Dedifferentiated amniotic fluid mesenchymal stem cell (primary cell): ENCODE data around the gene CIB2.
"Not testable (repeated sequence)": the region's sequence is repeated elsewhere in the genome, so short reads cannot be mapped to it uniquely, and the experiment has no call there.

Experiments used
- DNase-seq: peaks from one replicate; pipeline ENCODE4 v3.0.0-alpha.2; 2016; ENCODE audit errors: extremely low spot score

Gene CIB2

GRCh38 chr15:78131295-78132061 is at the start of gene CIB2:
Gene CIB2 (minus strand): TSS chr15:78131445. CDS start chr15:78131215, 230 bp downstream.
- DNase-seq = peak; percentile 48

DNA sequence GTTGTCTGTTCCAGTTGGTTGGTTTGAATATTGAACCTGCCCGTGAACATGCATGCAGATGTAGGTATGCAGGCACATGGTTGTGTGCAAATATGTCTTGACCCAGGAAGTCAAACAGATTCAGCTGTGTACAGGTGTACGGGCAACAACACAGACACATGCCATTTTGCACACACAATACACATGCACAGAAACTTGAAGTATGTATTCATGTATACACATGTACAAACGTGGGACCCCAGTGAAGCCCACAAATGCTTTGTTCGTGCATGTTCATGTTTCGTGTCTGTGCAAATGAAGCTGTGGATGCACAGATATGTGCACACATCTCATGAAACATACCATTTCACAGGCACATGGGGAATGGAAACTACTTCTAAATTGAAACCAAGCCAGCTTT is 48.7 kb upstream of the CIB2 start:
- DNase-seq = no peak

- DNase-seq = no peak
These were observed 48.1 kb upstream of the CIB2 start for GRCh38 chr15:78179286-78179840.

DNA sequence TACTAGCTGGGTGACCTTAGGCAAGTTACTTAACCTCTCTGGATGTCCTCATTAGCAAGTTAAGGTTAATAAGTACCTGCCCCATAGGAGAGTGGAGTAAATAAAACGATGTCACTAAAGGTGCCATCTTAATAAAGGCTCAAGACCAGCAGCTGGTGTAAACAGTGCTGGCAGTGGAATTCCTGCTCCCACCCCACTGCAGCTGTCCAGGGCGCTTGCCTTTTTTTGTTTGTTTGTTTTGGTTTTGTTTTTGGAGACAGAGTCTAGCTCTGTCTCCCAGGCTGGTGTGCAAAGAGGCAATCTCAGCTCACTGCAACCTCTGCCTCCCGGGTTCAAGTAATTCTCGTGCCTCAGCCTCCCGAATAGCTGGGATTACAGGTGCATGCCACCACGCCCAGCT is 46.8 kb upstream of the CIB2 start:
- no peak for DNase-seq

GRCh38 chr15:78177447-78177873 is 46.2 kb upstream of the CIB2 start:
- DNase-seq = no peak

DNA sequence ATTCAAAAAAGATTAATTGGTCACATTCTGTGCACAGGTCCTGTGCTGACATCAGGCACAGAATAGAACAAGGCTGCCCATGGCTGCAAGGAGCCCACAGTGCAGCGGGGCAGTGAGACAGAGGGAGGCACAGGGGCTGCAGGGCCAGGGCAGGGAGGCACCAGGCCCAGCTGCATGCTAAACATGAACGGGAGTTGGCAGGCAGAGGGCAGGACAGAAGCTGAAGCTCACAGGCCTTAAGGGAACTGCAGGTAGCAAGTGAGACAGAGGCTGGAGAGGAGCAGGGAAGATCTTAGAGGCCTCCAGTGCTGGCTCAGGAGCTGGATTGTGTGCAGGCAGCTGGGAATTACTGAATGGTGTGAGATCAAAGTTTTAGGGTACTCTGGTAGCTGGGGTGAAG is 44.1 kb upstream of the CIB2 start:
- DNase-seq = no peak

DNA sequence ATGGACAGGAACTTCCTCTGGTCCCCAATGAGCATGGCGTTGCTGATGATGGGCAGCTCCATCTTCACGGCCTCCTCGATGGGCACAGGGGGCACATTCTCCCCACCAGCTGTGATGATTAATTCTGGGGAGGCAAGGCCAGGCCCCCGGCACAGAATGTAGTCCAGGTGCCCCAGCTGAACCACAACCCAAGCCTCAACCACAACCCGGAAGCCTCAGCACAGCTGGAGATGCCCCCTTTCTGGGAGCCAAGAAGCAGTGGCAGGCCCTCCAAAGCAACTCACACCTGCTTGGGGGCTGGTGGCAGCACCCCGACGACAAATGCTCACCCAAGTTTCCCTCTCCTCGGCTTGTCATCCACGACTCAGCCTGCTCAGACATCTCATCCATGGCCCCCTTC is 43.2 kb upstream of the CIB2 start:
- DNase-seq = no peak

- no peak for DNase-seq
These were observed 40.7 kb upstream of the CIB2 start for GRCh38 chr15:78171864-78172472.

GRCh38 chr15:78170848-78171773 is 39.9 kb upstream of the CIB2 start:
- DNase-seq = no peak

GRCh38 chr15:78168608-78169007 is 37.4 kb upstream of the CIB2 start:
- no peak for DNase-seq

DNA sequence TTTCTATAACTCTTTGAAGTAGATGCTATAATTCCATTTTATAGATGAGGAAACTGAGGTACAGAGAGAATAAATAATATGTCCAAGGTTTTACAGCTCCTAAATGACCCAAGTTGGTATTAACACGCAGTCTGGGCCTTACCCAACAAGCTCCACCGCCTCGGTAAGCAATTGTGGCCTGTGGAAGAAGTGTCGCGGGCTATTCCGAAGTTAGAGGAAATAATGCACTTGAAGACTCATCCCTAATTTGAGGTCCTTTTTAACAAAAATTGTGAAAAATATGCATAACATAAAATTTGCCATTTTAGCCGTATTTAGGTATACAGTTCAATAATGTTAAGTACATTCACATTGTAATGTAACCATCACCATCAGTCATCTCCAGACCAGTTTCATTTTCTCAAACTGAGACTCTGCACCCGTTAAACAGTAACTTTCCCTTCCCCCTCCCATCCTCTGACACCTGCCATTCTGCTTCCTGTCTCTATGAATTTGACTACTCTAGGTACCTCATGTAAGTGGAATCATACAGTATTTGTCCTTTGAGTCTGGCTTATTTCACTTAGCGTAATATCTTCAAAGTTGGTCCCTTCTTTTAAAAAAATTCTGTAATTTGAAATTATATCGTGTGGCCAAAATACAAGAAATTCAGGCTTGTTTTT is 36.1 kb upstream of the CIB2 start:
- no peak for DNase-seq

GRCh38 chr15:78164010-78164409 is 32.8 kb upstream of the CIB2 start:
- DNase-seq = no peak

GRCh38 chr15:78162038-78162437 is 30.8 kb upstream of the CIB2 start:
- no peak for DNase-seq

GRCh38 chr15:78159395-78159794 is 28.1 kb upstream of the CIB2 start:
- no peak for DNase-seq

GRCh38 chr15:78157203-78157602 is 26.0 kb upstream of the CIB2 start:
- no peak for DNase-seq

GRCh38 chr15:78156653-78157052 is 25.4 kb upstream of the CIB2 start:
- no peak for DNase-seq

DNA sequence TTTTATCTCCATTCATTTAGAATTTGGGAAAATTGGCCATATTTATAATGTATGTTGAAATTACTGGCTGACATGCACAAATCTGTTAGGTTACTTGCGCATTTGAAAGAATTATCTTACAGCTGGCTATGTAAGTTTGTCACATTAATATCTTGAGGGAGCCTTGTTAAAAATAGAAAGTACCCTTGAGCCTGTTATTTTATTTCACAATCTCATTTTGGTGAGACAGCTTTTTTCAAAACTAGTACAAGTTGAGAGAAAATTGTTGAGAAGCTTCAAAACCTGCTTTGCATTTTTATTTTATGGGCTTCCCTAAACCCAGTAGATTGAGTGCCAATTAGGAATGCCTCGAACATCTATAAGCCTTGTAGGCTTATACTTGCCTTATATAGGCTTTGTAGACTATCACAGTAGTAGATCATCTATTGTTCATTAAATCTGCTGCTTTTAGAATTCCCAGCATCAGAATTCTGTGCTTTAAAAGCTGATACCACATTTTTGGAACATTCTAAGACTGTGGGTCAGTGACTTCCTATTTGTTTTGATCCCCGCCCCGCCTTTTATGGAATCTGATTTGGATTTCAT is 24.2 kb upstream of the CIB2 start:
- DNase-seq = no peak

DNA sequence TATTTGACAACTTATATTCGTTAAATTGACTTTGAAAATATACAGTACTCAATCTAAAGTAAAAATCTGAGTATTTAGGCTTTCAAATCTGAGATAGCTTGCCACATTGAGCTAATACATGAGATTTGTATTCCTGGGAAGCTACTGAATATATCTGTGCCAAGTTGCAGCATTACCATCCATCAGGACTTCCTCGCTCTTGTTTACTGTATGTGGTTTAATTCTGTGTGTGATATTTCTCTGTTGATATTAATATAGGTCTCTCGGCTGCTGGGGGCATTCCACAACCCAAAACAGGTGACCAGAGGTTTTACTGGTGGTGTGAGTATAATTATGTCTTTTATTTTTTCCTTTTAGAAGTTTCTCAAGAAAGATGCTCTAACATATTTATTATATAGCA is 23.7 kb upstream of the CIB2 start:
- no peak for DNase-seq

GRCh38 chr15:78151075-78151474 is 19.8 kb upstream of the CIB2 start:
- DNase-seq = not testable (repeated sequence)

- no peak for DNase-seq
These were observed 18.8 kb upstream of the CIB2 start for GRCh38 chr15:78149805-78150751.
